Subcutaneous adipose tissue (tissue), 4 donors: ENCODE data around the gene ADRA2A. TPM values are rescaled to one million over a fixed set of nuclear protein-coding genes. Genes with fewer than 3 reads are reported as not detected.

ENCODE experiments used
- small RNA-seq: library from RNA; depleted of rRNA; stranded (forward); fragments of <200 nt; gene quantifications from one replicate; pipeline ENCODE3, GENCODE V24; 2016
- total RNA-seq, 4 donors: library from RNA; depleted of rRNA; stranded (reverse); fragments of >200 nt; gene quantifications; one replicate each; pipeline ENCODE4 v1.1.0, GENCODE V29; 2016
- TF ChIP-seq, protein P1 (sequence below): fragments of 450-650 bp; IDR thresholded peaks from one replicate; pipeline ENCODE4 v1.5.1; 2016; ENCODE audit warnings: low read depth, mild to moderate bottlenecking, control low read depth, antibody characterized with exemption, moderate library complexity

Gene ADRA2A
- total RNA-seq, 4 donors from 2014 or later, result 10.3 to 61.3 (median 36.6) TPM

DNA sequence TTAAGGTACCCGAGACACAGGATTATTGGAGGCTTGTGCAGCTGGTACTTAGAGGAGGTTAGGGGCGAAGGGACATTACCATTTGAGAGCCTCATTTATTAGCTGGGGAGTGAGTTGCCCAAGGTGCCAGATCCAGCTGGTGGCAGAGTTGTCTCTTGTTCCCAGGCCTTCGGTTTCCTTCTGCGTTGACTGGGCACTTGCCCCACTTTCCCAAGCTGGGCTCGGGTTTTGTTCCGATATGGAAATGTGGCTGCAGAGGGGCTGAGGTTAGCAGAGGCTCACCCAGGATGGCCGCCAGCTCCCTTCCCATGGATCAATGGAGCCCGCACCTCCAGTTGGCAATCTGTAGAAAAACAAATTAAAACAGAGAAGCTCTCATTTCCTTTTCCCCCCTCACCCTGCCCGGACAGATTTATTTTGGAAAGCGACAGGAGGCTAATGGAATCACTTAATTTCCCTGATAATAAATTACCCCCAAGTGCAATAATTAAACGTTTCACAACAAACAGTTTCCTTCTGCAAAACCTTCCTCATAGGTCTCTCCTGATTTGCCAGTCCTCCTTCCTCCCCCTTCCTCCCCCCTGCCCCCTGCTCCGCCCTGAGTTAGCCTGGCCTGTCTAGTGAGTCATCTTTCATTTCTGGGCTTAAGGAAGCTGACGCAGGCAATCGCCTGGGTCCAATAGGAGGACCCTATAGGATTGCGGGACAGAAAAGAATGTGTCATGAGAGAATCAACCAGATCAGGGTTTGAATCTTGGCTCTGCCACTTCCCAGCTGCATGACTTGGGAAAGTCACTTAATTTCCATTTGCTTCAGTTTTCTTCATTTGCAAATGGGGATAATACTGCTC lies 51.7 kb downstream of the ADRA2A start:
- TF ChIP-seq, protein P1, sequence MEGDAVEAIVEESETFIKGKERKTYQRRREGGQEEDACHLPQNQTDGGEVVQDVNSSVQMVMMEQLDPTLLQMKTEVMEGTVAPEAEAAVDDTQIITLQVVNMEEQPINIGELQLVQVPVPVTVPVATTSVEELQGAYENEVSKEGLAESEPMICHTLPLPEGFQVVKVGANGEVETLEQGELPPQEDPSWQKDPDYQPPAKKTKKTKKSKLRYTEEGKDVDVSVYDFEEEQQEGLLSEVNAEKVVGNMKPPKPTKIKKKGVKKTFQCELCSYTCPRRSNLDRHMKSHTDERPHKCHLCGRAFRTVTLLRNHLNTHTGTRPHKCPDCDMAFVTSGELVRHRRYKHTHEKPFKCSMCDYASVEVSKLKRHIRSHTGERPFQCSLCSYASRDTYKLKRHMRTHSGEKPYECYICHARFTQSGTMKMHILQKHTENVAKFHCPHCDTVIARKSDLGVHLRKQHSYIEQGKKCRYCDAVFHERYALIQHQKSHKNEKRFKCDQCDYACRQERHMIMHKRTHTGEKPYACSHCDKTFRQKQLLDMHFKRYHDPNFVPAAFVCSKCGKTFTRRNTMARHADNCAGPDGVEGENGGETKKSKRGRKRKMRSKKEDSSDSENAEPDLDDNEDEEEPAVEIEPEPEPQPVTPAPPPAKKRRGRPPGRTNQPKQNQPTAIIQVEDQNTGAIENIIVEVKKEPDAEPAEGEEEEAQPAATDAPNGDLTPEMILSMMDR, result no peak

DNA sequence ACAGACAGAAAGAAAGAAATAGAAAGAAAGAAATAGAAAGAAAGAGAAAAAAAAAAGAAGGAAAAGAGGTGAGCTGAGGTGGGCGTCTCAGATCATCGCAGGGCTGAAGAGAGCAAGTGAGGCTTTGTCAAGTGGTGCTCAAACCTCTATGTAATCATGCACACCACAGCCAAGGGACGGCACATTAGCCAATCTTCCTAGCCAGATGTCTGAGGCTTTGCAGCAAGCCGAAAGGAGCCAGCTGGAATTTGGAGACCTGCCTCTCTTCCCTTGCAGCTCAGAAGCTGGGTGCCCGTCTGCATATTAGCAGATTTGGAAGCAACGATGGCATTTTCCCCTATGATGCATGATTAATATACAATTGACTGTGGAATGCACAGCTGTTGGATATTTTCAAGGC lies 52.5 kb downstream of the ADRA2A start:
- TF ChIP-seq, protein P1, result no peak

DNA sequence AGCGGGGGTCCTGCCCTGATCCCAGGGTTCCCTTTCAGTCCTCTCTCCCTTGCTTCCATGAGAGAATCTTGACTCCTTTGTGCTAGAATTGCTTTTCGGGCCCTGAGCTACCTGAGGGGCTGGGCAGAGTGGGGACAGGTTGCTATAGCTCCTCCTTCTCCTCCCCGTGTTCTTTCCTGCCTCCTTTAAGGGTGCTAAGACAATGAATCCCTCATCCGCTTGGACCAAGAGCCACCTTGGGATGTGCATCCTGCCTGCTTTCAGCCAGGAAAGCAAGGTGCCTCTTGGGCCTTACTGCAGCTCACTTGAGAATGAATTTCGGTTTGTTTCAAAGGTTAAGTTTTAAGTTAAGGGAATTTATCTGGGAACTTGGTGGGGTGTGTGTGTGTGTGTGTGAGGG lies 53.6 kb downstream of the ADRA2A start:
- TF ChIP-seq, protein P1, result no peak

Small RNA genes within 50 kb of the gene (small RNA-seq; reads per million reads assigned to genes)
- gene AL355863.1, result not detected

Other genes starting within 250 kb of the ADRA2A start
- 100 to 1,000 TPM; 131 to 202 (median 172) TPM for gene PDCD4, start 205.1 kb upstream of the ADRA2A start, total RNA-seq
- gene BBIP1, start 157.8 kb upstream of the ADRA2A start, total RNA-seq, result 10 to 100 TPM; 17.3 to 37.3 (median 24.8) TPM
- 100 to 1,000 TPM in 1 of 4 donors, 10 to 100 TPM in 3; 67.1 to 128 (median 72.0) TPM for gene SHOC2, start 157.4 kb upstream of the ADRA2A start, total RNA-seq